ENCODE data around the gene GSPT1.
"Not testable (repeated sequence)": the region's sequence is repeated elsewhere in the genome, so short reads cannot be mapped to it uniquely, and the experiment has no call there.

GSPT1 gene

GRCh38 chr16:11857161-11857560, 58.6 kb downstream of the GSPT1 start:
- no peak for DNase-seq (ENCODE audit: low read depth in 2 of 2)

GRCh38 chr16:11852092-11852809, 63.5 kb downstream of the GSPT1 start:
- DNase-seq (ENCODE audit: low read depth in 2 of 2) = no peak

GRCh38 chr16:11851294-11852091, 64.3 kb downstream of the GSPT1 start, which contains the start of gene RSL1D1:
Gene RSL1D1, minus strand, starts transcription at chr16:11851542. Its CDS starts 30 bp downstream, at chr16:11851512.
- DNase-seq (ENCODE audit: low read depth in 2 of 2) = peak; percentile 83 to 88

- DNase-seq (ENCODE audit: low read depth in 2 of 2) = no peak
These were observed 66.9 kb downstream of the GSPT1 start for GRCh38 chr16:11848842-11849241.

- no peak for DNase-seq (ENCODE audit: low read depth in 2 of 2)
These were observed 71.3 kb downstream of the GSPT1 start for GRCh38 chr16:11844499-11844898.

- DNase-seq (ENCODE audit: low read depth in 2 of 2) = no peak
These were observed 71.9 kb downstream of the GSPT1 start for GRCh38 chr16:11843861-11844260.

GRCh38 chr16:11843206-11843605, 72.5 kb downstream of the GSPT1 start:
- no peak for DNase-seq (ENCODE audit: low read depth in 2 of 2)

- no peak for DNase-seq (ENCODE audit: low read depth in 2 of 2)
These were observed 74.7 kb downstream of the GSPT1 start for GRCh38 chr16:11841026-11841425.

GRCh38 chr16:11836650-11837244, 79.0 kb downstream of the GSPT1 start:
- DNase-seq (ENCODE audit: low read depth in 2 of 2) = no peak

- DNase-seq (ENCODE audit: low read depth in 2 of 2) = no peak
These were observed 79.7 kb downstream of the GSPT1 start for GRCh38 chr16:11835891-11836649.

GRCh38 chr16:11835309-11835708, 80.4 kb downstream of the GSPT1 start:
- DNase-seq (ENCODE audit: low read depth in 2 of 2) = no peak

- no peak for DNase-seq (ENCODE audit: low read depth in 2 of 2)
These were observed 81.6 kb downstream of the GSPT1 start for GRCh38 chr16:11833951-11834695.

GRCh38 chr16:11828696-11829095, 87.1 kb downstream of the GSPT1 start:
- DNase-seq (ENCODE audit: low read depth in 2 of 2) = no peak

GRCh38 chr16:11825520-11826165, 90.1 kb downstream of the GSPT1 start:
- DNase-seq (ENCODE audit: low read depth in 2 of 2) = not testable (repeated sequence)

- no peak for DNase-seq (ENCODE audit: low read depth in 2 of 2)
These were observed 91.4 kb downstream of the GSPT1 start for GRCh38 chr16:11824362-11824761.

GRCh38 chr16:11823645-11824044, 92.1 kb downstream of the GSPT1 start:
- DNase-seq (ENCODE audit: low read depth in 2 of 2) = not testable (repeated sequence)

GRCh38 chr16:11819798-11820197, 96.0 kb downstream of the GSPT1 start:
- no peak for DNase-seq (ENCODE audit: low read depth in 2 of 2)

- DNase-seq (ENCODE audit: low read depth in 2 of 2) = not testable (repeated sequence)
These were observed 96.8 kb downstream of the GSPT1 start for GRCh38 chr16:11818970-11819369.
